H1 (cell line): ENCODE measurements around the gene APBA3. TPM values are rescaled to one million over a fixed set of nuclear protein-coding genes. Genes with fewer than 3 reads are reported as not detected.

Source experiments
- SP2 ChIP-seq: IDR thresholded peaks from 2 replicates; pipeline ENCODE4 v1.6.1; 2012; ENCODE audit warnings: mild to moderate bottlenecking, low read length, inconsistent platforms
- SUZ12 ChIP-seq: fragments of 200-600 bp; sonication (generic); IDR thresholded peaks from 2 replicates; pipeline ENCODE4 v1.6.1; 2012; ENCODE audit warnings: mild to moderate bottlenecking, inconsistent platforms, low read length, moderate library complexity, mixed read lengths
- polyA plus RNA-seq, 7 experiments: library from polyadenylated mRNA; depleted of rRNA in 3 of 7; stranded (reverse) in 5 of 7; unstranded in 2 of 7; fragments of >200 nt in 5 of 7; fragments of 200-250 nt in 2 of 7; gene quantifications; 1 replicate in 5 of 7; 2 replicates in 1 of 7; 4 replicates in 1 of 7; pipeline versions ENCODE4 v1.2.1 to v1.2.3, GENCODE V29; 2011 to 2013; ENCODE audit warnings: missing spikeins in 2 of 7, mixed read lengths in 2 of 7
- total RNA-seq: library from RNA; stranded (reverse); fragmentation: NEBNext Ultra II Directional; extraction: Animal tissue kit (Norgen Biotek cat#: 25700); gene quantifications from 2 replicates; pipeline ENCODE4 v1.2.1, GENCODE V29; 2021

Gene APBA3
- total and polyA plus RNA-seq, 2 of the 8 experiments (the other 6 are each of a cell fraction or from before 2014, with no cell fraction given), result 21.4 to 36.9 TPM

- no peak for TF ChIP-seq SUZ12
- TF ChIP-seq SP2, result no peak
Measured at GRCh38 chr19:3762501-3763459, 1.3 kb upstream of the APBA3 start, which contains the start of gene MRPL54 (continued).
